HG03342 (cell line): ENCODE data around the gene CDK10.

ENCODE experiments used
- ATAC-seq: cut with Tn5 transposase; IDR thresholded peaks from one replicate; pipeline ENCODE4 v1.9.1; 2021; ENCODE audit warnings: mild to moderate bottlenecking, moderate library complexity; ENCODE audit not compliant: unreplicated experiment

CDK10 gene

DNA sequence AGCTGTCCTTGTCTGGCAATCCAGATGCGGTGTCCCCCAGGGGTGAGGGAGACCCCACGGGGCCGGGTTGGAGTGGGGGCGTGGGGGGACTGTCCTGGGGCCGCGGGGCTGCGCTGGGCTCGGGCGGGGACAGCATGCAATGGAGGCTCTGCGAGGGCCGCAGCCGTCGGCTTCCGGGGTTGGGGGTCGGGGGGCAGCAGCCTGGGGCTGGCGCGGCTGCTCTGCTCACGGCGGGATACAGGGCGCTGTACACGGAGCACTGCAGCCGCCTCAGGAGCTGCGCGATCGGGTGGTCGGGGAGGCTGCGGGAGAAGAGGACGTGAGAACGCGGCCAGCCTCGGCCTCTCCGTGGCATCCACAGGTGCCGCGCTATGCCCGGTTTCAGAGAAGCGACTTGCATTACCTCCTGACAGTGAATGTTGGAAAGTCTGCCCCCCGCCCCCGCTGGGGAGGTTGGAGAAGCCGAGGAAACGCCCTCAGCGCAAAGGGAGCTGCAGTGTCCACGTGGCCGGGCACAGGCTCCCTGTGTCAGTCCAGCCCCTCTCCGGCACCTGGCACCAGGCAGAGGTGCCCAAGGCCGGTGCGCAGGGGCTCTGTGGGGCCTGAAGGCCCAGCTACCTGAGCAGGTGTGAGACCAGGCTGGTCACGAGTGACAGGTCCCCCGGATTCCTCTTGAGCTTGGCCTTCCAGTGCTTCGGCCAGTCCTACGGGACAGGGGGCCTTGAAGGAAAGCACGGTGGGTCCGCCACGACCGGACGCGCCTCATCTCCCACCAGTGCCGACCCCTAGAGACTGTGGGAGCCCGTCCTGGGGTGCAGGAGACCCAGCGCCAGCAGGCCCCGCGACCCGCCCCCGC lies 24.4 kb downstream of the CDK10 start:
- no peak for ATAC-seq

DNA sequence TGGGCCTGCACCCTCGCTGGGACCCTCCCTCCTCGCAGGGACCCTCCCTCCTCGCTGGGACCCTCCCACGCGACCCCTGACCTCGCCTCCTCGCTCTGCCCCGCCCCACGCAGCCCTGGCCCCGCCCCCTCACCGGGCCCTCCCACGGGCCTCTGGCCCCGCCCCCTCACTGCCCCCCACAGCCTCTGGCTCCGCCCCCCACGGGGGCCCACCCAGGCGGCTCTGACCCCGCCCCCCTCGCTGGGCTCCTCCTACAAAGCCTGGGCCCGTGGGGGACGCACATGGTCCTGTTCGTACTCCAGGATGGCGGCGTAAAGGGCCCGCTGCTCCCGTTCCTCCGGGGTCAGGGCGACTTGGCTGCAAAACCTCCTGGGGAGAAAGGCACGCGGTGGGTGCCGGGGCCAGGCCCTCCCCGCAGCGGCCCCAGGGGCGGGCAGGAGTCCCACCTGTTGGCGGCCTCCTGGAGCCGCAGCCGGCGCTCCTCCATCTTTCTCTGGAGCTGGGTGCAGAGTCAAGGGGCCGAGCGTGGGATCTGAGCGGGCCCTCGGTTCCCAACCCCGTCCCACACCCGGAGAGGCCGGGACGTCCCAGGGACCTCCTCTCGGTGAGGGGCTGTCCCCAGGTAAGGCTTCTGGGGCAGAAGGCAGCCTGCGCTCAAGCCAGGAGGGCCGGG lies 25.2 kb downstream of the CDK10 start:
- ATAC-seq, result no peak

DNA sequence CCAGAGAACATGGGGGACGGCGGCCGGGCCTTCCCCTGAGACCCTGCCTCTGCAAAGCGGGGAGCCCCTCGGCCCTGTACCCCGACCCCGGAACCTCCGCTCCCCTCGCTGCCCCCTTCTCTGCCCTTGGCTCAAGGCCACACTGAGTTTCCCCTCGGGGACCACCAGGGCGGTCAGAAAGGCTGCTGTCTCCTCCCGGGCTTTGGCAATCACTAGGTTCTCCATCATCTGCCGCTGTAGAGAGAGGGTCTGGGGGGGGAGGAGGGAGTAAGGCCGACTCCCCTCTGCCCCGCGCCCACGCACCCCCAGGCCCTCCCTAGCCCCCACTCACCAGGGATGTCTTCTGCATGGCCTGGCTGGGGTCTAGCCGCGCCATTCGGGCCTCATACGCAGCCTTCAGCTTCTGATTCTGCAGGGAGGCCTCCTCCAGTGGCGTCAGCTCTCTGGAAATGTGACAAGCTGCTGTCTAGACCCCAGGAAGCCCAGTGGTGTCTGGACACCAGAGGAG lies 25.8 kb downstream of the CDK10 start:
- no peak for ATAC-seq

DNA sequence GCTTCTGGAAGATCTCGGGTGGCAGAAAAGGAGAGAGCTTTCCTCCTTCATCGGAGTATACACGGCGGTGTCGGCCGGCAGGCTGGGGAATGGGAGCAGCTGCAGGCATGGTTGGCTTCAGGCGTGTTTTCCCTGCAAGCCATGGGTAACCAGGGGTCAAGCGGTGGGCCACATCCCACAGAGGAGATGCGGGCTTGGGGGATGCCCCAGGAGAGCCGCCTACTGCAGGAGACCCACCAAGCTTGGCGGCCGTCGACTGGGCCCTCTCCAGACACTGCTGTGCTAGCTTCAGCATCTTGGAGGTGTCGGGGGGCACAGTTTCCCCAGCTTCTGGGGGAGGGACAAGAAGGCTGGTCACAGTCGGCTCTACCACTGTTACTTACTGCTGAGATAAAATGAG lies 30.0 kb downstream of the CDK10 start:
- no peak for ATAC-seq

DNA sequence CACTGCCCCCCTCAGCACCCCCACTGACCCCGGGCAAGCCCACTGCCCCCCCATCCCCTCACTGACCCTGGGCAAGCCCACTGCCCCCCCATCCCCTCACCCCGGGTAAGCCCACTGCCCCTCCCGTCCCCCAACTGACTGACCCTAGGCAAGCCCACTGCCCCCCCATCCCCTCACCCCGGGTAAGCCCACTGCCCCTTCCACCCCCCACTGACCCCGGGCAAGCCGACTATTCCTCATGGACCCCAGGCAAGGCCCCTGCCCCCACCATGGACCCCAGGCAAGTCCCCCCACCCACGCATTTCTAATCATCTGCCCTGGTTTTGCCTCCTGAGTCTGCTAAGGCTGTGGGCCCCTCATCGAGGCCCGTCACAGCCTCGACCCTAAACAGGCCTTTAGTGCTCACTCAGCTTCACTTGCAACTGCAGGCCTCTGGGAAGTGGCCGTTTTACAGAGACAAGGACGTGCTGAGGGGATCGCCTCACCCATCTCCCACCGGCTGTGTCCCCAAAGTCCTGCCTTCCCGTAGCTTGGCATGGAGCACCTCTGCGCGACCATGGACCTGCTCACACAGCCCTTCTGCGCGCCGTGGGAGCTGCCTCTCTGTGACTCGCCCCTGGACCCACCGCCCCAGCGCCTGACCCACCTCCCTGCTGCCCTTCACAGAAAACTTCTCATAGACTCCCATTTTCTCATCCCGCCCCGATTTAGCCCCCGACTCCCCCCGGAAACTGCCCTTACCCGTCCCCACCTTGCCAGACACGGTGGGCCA lies 30.6 kb downstream of the CDK10 start:
- no peak for ATAC-seq

DNA sequence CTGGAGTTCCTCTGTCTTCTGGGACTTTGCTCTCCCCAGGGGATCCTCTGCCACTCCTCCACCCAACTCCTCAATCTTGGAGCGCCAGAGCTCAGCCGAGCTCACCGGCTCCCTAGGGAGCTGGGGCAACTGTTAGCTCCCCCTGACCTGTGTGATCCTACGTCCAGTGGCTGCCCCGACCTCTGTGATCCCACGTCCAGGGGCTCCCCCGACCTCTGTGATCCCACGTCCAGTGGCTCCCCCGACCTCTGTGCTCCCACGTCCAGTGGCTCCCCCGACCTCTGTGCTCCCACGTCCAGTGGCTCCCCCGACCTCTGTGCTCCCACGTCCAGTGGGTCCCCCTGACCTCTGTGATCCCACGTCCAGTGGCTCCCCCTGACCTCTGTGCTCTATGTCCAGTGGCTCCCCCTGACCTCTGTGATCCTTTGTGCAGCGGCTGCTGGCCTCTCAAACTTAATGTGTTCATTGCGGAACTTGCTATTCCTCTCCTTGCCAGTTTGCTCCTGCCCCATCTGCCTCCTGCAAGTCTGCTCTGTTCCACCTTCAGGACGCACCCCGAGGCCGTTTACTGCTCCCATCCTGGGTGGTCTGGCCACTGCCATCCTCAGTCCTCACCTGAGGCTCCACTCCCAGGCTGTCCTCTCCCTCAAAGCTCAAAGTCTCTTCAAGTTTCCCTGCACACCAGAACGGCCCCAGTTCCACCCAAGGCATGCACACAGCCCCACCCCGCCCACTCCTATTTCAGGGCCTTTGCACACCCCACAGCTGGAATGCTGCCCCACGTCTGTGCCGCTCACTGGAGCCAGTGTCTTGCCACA lies 31.4 kb downstream of the CDK10 start:
- no peak for ATAC-seq

DNA sequence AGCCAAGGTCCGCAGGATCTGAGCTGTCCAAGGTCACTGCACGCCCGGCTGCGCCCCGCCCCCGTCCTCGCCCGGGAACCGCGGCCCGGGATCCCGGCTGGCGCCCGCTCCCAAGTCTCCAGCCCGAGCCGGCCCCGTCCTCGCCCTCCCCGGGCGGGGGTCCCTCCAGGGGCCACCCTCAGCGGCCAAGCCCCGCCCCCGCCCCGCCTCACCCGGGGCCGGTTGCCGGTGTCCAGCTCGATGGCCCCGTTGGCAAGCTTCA lies 34.0 kb downstream of the CDK10 start:
- ATAC-seq, result peak; percentile 5

DNA sequence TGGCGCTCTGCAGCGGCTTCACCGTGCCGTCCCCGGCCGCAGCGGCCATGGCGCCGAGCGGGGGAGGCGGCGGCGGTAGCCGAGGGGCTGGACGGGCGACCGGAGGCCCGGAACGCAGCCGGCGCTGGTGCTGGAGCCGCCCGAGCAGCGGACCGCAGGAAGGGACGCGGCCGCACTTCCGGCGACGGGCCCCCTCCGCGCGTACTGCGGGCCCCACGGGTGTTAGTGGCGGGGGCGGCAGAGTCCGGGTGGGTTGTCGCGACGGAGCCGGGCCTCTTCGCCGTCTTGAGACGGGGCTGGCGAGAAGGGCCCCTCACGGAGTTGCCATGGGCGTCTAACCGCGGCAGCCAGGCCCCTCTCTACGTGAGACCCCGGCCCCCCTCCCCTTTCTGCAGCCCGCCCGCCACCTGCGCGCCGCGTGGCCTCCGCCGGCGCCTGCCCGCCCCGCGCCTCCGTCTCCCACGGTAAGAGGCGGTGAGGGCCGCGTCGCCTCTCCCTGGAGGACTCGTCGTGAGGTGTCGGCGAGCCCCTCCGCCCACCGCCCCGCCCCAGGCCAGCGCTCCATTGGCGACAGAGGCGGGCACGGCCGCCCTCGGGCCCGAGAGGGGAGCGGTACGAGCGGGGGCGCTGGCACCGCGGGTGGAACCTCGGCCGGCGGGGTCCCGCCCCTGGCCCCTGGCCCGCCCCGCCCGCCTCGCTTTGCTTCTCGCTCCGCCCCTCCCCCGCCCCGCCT lies 34.5 kb downstream of the CDK10 start, which contains the start of the genes VPS9D1 and ZNF276:
TSS of gene VPS9D1 (minus strand) at position 86 of the 733 bp plus-strand sequence. CDS start at position 49, 37 bp downstream.
TSS of gene ZNF276 (plus strand) at position 725 of the 733 bp plus-strand sequence. CDS start 104 bp downstream, outside the sequence.
- ATAC-seq, result peak; percentile 51

DNA sequence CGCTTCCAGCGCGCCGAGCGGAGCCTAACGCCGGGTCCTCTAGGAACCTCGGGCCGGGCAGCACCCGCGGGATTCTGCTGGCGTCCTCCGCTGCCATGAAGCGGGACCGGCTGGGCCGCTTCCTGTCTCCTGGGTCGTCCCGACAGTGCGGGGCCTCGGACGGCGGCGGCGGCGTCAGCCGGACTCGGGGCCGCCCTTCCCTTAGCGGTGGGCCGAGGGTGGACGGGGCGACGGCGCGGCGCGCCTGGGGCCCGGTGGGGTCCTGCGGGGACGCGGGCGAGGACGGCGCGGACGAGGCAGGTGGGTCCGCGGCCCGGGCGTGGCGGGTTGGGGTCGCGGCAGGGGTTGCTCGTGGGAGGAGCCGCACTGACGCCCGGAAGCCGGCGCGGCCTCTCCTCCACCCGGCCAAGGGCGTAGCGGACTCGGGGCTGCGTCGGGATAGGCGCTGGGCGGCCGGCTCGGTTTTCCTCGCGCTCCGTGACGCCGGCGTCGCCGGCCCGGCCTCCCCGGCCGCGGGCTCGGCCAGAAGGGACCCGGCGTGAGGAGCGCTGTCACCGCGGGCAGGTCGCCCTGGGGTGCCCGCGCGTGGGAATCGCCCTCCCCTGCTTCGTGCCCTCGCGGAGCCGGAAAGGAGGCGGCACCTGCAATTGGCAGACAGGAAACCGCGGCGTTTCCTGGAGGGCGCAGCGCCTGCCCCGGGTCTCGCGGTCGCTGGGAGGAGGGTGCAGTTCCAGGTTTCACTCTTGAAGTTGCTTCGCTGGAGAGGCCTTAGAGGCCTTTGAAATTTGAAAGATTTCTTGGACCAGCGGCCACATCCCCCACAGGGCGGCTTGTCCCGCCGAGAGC lies 35.3 kb downstream of the CDK10 start:
- peak; percentile 22 for ATAC-seq

DNA sequence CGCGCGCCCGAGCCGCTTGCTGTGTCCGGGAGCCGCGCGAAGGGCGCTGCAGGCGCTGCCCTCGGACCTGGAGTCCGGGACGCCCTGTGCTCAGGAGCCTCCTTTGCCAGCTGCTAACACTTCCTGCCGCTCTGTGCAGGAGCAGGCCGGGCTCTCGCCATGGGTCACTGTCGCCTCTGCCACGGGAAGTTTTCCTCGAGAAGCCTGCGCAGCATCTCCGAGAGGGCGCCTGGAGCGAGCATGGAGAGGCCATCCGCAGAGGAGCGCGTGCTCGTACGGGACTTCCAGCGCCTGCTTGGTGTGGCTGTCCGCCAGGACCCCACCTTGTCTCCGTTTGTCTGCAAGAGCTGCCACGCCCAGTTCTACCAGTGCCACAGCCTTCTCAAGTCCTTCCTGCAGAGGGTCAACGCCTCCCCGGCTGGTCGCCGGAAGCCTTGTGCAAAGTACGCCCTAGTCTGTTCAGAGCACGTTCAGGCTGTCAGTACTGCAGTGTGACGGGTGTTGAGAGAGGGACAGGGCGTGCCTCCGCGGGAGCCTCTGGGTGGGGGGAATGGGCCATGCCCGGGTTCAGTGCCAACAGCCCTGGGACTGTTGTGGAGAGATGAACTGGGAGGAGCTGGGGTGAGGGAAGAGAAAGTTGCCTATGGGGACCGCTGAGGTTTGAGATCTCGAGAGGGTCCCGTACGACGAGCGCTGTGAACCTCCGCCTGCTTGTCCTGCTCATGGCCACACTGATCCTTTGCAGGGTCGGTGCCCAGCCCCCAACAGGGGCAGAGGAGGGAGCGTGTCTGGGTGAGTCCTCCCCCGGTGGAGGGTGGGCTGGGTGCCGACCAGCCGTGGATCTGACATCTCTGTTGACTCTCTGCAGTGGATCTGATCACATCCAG lies 36.1 kb downstream of the CDK10 start:
- no peak for ATAC-seq

DNA sequence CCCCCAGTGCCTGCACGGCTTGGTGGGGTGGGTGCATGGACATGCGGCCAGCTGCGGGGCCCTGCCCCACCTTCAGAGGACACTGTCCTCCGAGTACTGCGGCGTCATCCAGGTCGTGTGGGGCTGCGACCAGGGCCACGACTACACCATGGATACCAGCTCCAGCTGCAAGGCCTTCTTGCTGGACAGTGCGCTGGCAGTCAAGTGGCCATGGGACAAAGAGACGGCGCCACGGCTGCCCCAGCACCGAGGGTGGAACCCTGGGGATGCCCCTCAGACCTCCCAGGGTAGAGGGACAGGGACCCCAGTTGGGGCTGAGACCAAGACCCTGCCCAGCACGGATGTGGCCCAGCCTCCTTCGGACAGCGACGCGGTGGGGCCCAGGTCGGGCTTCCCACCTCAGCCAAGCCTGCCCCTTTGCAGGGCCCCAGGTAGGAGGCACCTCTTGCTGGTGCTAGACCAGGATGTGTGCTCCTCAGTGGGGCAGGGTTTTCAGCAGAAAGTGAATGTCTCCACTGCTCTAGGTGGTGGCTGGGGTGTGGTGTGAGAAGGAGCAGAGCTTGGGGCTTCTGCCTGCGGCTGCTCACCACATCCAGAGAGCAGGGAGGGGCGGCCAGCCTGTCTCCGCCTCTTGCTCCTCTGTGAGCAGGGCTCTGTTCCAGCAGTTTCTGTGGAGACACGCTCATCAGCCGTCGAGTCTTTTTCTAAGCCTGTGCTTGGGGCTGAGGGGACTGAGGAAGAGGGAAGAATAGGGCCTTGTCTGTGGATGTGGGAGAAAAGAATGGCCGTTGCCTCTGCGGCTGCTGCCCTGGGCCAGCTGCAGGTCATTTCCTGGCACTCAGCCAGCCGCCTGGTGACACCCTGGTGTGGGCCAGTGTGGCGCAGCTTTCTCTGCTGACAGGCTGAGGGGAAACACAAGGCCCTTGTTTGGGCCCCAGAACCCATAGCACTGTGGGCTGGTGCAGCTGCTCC lies 37.1 kb downstream of the CDK10 start:
- ATAC-seq, result no peak

DNA sequence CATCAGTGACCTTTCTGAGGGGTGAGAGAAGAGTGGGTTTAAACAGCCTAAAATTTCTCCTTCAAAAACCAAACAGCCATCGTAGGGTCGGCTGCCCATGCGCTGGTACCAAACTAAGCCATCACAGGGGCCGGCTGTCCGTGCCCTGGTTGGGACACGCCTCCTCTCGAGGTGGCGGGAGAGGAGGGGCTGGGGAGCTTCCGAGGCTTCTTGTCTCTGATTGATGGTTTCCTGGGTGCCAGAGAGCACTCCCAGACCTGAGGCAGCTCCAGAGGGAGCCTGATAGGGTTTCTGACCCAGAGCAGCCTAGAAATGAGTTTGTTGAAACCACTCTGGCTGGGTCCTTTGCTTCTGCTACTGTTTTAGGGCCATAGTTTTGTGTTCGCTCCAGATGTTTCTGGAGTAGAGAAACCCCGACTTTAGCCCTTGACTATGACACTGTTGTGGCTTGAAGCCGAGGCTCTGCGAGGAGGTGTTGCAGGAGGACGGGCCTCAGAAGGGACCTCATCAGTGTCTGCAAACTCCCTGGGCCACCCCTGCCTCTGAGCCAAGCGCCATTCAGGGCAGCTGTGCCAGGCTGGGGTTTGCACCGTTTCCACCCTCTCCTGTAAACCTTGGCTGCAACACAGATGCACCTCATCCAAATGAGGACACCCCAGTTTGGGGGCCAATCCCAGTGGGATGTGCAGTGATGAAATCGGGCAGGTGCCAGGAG lies 41.1 kb downstream of the CDK10 start:
- no peak for ATAC-seq

DNA sequence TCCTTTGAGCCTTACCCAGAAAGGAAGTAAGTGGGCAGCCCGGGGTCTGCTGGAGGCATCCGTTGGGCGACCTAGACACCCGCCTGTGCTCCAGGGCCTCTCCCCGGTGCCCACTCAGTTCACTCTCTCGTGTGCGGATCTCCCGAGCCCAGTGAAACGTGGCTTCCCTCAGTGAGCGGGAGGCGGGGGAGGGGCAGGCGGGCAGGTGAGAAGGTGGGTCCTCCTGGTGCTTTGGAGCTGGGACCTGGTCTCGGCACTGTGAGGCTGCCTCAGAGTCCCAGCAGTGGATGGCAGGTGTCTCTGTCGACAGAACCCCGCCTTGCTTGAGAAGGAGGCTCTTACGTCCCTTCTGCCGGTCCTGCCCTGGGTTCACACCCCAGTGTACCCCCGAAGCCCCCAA lies 42.8 kb downstream of the CDK10 start:
- no peak for ATAC-seq

DNA sequence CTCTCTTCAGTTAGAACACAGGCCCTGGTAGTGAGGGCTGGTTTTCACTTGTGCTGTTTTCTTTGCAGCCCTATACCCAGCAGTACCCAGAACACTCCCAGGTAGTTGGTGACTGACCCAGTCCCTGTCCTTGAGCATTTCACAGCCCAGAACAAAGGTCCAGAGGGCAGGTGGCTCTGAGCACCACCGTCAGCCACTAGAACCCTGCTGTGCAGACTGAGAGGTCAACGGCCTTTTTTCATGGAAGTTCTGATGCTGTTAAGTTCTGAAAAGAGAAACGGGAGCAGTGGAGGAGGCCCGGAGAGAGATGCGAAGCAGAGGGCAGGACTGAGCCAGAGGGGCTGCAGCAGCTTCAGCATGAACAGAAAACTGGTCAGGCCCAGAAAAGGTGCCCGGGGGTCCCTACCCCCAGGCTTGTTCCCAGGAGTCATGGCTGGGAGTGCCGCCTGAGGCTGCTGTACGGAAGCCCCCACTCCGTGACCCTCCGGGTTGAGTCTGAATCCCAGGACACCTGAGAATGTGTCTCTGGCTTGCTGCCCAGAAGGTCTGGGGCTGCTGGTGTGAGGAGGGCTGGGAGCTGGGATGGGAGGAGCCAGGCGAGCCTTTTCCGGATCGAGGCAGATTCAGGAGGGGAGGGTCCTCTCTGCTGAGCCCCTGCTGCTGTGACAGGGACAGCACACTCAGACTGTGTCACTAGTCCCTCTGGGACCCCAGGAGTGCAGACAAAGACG lies 43.5 kb downstream of the CDK10 start:
- no peak for ATAC-seq

DNA sequence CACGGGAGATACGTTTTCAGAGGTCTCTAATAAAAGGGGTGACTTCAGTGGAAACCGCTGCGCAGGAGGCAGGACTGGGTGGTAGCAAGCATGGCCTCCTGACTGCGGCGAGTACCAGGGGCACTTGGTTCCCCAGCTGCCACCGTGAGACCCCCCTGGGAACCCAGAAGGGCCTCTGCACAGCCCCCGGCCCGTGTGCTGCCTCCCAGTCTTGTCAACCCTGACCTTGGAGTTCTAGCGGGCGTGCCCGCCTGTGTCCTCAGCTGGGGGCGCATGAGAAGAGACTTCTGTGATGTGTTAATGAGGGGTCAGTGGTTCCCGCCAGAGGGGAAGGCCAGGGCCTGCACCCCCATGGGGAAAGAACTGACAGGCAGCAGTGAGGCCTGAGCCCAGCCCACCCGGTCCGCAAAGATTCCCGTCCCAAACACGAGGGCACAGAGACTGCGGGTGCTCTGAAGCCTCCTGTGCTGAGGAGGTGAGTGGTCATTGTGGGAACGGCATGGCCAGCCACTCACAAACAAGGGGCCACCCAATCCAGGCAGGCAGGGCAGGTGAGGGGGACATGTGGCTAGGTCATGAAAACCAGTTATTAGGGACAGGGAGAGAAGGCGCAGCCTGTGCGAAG lies 44.2 kb downstream of the CDK10 start:
- no peak for ATAC-seq
